Fibroblast of peridontal ligament (primary cell): Measurements from ENCODE around the gene SMARCA4.
"Not testable (repeated sequence)": the region's sequence is repeated elsewhere in the genome, so short reads cannot be mapped to it uniquely, and the experiment has no call there.

Experiments
- DNase-seq: peaks from one replicate; pipeline ENCODE4 v3.0.0-alpha.2; 2010; ENCODE audit errors: extremely low read depth

The SMARCA4 gene

GRCh38 chr19:10928563-10929401 is 32.0 kb upstream of the SMARCA4 start, which contains the start of the genes TIMM29 and YIPF2:
Gene TIMM29, plus strand, starts transcription at chr19:10928811. Its CDS starts 12 bp downstream, at chr19:10928823.
Gene YIPF2, minus strand, starts transcription at chr19:10928639. Its CDS starts 229 bp downstream, at chr19:10928410.
- peak; percentile 99 for DNase-seq

GRCh38 chr19:10929402-10929794 is 31.4 kb upstream of the SMARCA4 start:
- no peak for DNase-seq

- no peak for DNase-seq
Measured at GRCh38 chr19:10935371-10936059, 25.3 kb upstream of the SMARCA4 start.

GRCh38 chr19:10936661-10937084 is 24.2 kb upstream of the SMARCA4 start:
- DNase-seq: peak; percentile 86

- not testable (repeated sequence) for DNase-seq
Measured at GRCh38 chr19:10941649-10942048, 19.2 kb upstream of the SMARCA4 start.

GRCh38 chr19:10943412-10943811 is 17.4 kb upstream of the SMARCA4 start:
- DNase-seq: not testable (repeated sequence)

- no peak for DNase-seq
Measured at GRCh38 chr19:10945264-10945663, 15.6 kb upstream of the SMARCA4 start.

GRCh38 chr19:10946958-10947657 is 13.7 kb upstream of the SMARCA4 start:
- peak; percentile 26 for DNase-seq

- DNase-seq: no peak
Measured at GRCh38 chr19:10952809-10953208, 8.0 kb upstream of the SMARCA4 start.

GRCh38 chr19:10959277-10959968 is 1.4 kb upstream of the SMARCA4 start:
- not testable (repeated sequence) for DNase-seq

GRCh38 chr19:10961073-10961860 is 437 bp downstream of the SMARCA4 start:
- peak; percentile 17 for DNase-seq

- DNase-seq: no peak
Measured at GRCh38 chr19:10962863-10963262, 2.0 kb downstream of the SMARCA4 start.

- no peak for DNase-seq
Measured at GRCh38 chr19:10963865-10964264, 3.0 kb downstream of the SMARCA4 start.

GRCh38 chr19:10964903-10965302 is 4.1 kb downstream of the SMARCA4 start:
- no peak for DNase-seq

- no peak for DNase-seq
Measured at GRCh38 chr19:10965398-10965797, 4.6 kb downstream of the SMARCA4 start.

GRCh38 chr19:10966809-10967208 is 6.0 kb downstream of the SMARCA4 start:
- no peak for DNase-seq

GRCh38 chr19:10968527-10969135 is 7.8 kb downstream of the SMARCA4 start:
- no peak for DNase-seq

GRCh38 chr19:10971107-10971726 is 10.4 kb downstream of the SMARCA4 start:
- DNase-seq: no peak

GRCh38 chr19:10975374-10976130 is 14.7 kb downstream of the SMARCA4 start:
- peak; percentile 70 for DNase-seq
